HEK293 (cell line): ENCODE measurements around the gene MED16.

Experiments
- CTCF ChIA-PET: fragments of 350-600 bp; formaldehyde crosslinking; extraction: SDS; loops from one replicate; lab custom pipeline; 2021; ENCODE audit warnings: antibody characterized with exemption; lab: Yijun Ruan, JAX
- POLR2A ChIA-PET: fragments of 300-600 bp; formaldehyde crosslinking; extraction: SDS; loops from one replicate; lab custom pipeline; 2020; ENCODE audit warnings: antibody characterized with exemption, inconsistent platforms; lab: Yijun Ruan, JAX
- H3K27ac ChIP-seq: fragments of 200-500 bp; sonication (Bioruptor generic); 2 replicates; pipeline ENCODE4 v1.5.1; 2014; ENCODE audit warnings: low read depth, low read length, control low read depth, inconsistent platforms; ENCODE audit errors: extremely low read depth
- H3K36me3 ChIP-seq, 2 experiments: fragments of 200-500 bp in 1 of 2; sonication (Bioruptor generic) in 1 of 2; 1 replicate in 1 of 2; 2 replicates in 1 of 2; pipeline ENCODE4 v1.5.1; 2014 to 2017; ENCODE audit warnings: inconsistent platforms in 2 of 2, low read length in 2 of 2; ENCODE audit not compliant: control insufficient read depth in 2 of 2, insufficient read depth in 1 of 2
- H3K4me1 ChIP-seq: fragments of 200-500 bp; sonication (Bioruptor generic); 2 replicates; pipeline ENCODE4 v1.5.1; 2014; ENCODE audit warnings: mild to moderate bottlenecking, low read length, inconsistent platforms; ENCODE audit not compliant: control insufficient read depth, insufficient read depth
- H3K4me3 ChIP-seq: 2 replicates; pipeline ENCODE4 v1.5.1; 2011; ENCODE audit warnings: low read depth, mild to moderate bottlenecking, control low read depth, low read length, moderate library complexity
- H3K9me3 ChIP-seq: fragments of 200-500 bp; sonication (Bioruptor generic); 2 replicates; pipeline ENCODE4 v1.5.1; 2014; ENCODE audit warnings: low read depth, low read length, inconsistent platforms; ENCODE audit not compliant: control insufficient read depth, insufficient read depth
- GLIS1 ChIP-seq: fragments of 450-650 bp; formaldehyde crosslinking; IDR thresholded peaks from 2 replicates; pipeline ENCODE4 v1.5.1; 2016; ENCODE audit warnings: missing biosample characterization, missing genetic modification characterization
- KLF1 ChIP-seq: fragments of 450-650 bp; formaldehyde crosslinking; IDR thresholded peaks from 2 replicates; pipeline ENCODE4 v1.5.1; 2016; ENCODE audit warnings: missing biosample characterization, missing genetic modification characterization
- KLF10 ChIP-seq: fragments of 450-650 bp; IDR thresholded peaks from 2 replicates; pipeline ENCODE4 v1.5.1; 2018; ENCODE audit warnings: missing biosample characterization, mild to moderate bottlenecking, missing genetic modification characterization
- REPIN1 ChIP-seq: fragments of 450-650 bp; formaldehyde crosslinking; IDR thresholded peaks from 2 replicates; pipeline ENCODE4 v1.5.1; 2017; ENCODE audit warnings: missing biosample characterization, missing genetic modification characterization, low read depth
- YY2 ChIP-seq: fragments of 450-650 bp; formaldehyde crosslinking; IDR thresholded peaks from 2 replicates; pipeline ENCODE4 v1.5.1; 2016; ENCODE audit warnings: missing biosample characterization, missing genetic modification characterization
- ZBTB8A ChIP-seq: fragments of 450-650 bp; formaldehyde crosslinking; IDR thresholded peaks from 2 replicates; pipeline ENCODE4 v1.5.1; 2016; ENCODE audit warnings: missing biosample characterization, missing genetic modification characterization
- ZIC2 ChIP-seq: fragments of 450-650 bp; formaldehyde crosslinking; IDR thresholded peaks from 2 replicates; pipeline ENCODE4 v1.5.1; 2016; ENCODE audit warnings: missing biosample characterization, missing genetic modification characterization
- ZNF132 ChIP-seq: fragments of 450-650 bp; formaldehyde crosslinking; IDR thresholded peaks from 2 replicates; pipeline ENCODE4 v1.5.1; 2017; ENCODE audit warnings: missing biosample characterization, missing genetic modification characterization, borderline replicate concordance
- ZNF223 ChIP-seq: fragments of 450-650 bp; formaldehyde crosslinking; IDR thresholded peaks from 2 replicates; pipeline ENCODE4 v1.5.1; 2016; ENCODE audit warnings: missing biosample characterization, missing genetic modification characterization
- ZNF354C ChIP-seq: fragments of 450-650 bp; formaldehyde crosslinking; IDR thresholded peaks from 2 replicates; pipeline ENCODE4 v1.5.1; 2016; ENCODE audit warnings: missing biosample characterization, missing genetic modification characterization, low read depth, borderline replicate concordance
- ZNF596 ChIP-seq: fragments of 450-650 bp; IDR thresholded peaks from 2 replicates; pipeline ENCODE4 v1.5.0; 2018; ENCODE audit warnings: missing biosample characterization, mild to moderate bottlenecking, missing genetic modification characterization, moderate library complexity
- ZNF658 ChIP-seq: fragments of 450-650 bp; formaldehyde crosslinking; IDR thresholded peaks from 2 replicates; pipeline ENCODE4; 2016; ENCODE audit warnings: missing biosample characterization, missing genetic modification characterization
- ZNF776 ChIP-seq: fragments of 450-650 bp; formaldehyde crosslinking; IDR thresholded peaks from 2 replicates; pipeline ENCODE4 v1.5.0; 2017; ENCODE audit warnings: missing biosample characterization, missing genetic modification characterization, borderline replicate concordance
- ZNF830 ChIP-seq: fragments of 450-650 bp; IDR thresholded peaks from 2 replicates; pipeline ENCODE4 v1.5.0; 2018; ENCODE audit warnings: missing biosample characterization, missing genetic modification characterization, low read depth, mild to moderate bottlenecking, moderate library complexity
- ZXDB ChIP-seq: fragments of 450-650 bp; formaldehyde crosslinking; IDR thresholded peaks from 2 replicates; pipeline ENCODE4 v1.5.1; 2016; ENCODE audit warnings: missing biosample characterization, missing genetic modification characterization
- TF ChIP-seq, protein P1 (sequence below): fragments of 450-650 bp; formaldehyde crosslinking; IDR thresholded peaks from 2 replicates; pipeline ENCODE4 v1.5.1; 2016; ENCODE audit warnings: missing biosample characterization, missing genetic modification characterization
- TF ChIP-seq, protein P2 (sequence below): fragments of 450-650 bp; formaldehyde crosslinking; IDR thresholded peaks from 2 replicates; pipeline ENCODE4 v1.5.1; 2017; ENCODE audit warnings: missing biosample characterization, missing genetic modification characterization
- TF ChIP-seq, protein P3 (sequence below): fragments of 450-650 bp; formaldehyde crosslinking; IDR thresholded peaks from 2 replicates; pipeline ENCODE4 v1.5.1; 2016; ENCODE audit warnings: missing biosample characterization, missing genetic modification characterization

MED16 gene

DNA sequence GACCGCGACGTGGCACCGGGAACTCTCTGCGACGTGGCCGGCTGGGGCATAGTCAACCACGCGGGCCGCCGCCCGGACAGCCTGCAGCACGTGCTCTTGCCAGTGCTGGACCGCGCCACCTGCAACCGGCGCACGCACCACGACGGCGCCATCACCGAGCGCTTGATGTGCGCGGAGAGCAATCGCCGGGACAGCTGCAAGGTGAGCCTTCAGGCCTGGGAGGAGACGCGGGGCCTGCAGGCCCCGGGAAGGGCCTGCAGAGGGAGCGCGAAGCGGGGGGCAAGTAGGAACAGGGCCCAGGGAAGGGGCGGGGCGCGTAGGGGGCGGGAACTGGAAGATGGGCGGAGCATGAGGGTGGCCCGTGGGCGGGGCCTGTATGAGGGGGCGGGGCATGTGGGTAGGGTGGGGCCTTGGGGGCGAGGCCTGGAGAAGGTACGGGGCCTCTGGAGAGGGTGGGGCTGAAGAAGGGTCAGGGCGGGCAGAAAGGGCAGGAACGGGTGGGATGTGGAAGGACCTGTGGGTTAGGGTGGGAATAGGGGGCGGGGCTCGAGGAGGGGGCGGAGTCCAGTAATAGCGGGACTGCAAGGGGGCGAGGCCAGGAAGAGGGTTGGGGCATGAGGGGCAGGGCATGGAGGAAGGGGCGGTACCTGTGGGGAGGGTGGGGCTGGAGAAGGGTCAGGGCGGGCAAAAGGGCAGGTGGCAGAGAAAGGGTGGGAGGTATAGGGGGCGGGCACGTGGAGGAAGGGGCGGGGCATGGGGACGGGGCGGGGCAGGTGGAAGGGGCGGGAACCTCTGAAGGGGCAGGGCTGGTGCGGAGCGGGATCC lies 31.0 kb downstream of the MED16 start (continued):
- peak; percentile 17; the same call in 1 of the 2 replicates for TF ChIP-seq KLF10 (tag by site-specific recombination)

DNA sequence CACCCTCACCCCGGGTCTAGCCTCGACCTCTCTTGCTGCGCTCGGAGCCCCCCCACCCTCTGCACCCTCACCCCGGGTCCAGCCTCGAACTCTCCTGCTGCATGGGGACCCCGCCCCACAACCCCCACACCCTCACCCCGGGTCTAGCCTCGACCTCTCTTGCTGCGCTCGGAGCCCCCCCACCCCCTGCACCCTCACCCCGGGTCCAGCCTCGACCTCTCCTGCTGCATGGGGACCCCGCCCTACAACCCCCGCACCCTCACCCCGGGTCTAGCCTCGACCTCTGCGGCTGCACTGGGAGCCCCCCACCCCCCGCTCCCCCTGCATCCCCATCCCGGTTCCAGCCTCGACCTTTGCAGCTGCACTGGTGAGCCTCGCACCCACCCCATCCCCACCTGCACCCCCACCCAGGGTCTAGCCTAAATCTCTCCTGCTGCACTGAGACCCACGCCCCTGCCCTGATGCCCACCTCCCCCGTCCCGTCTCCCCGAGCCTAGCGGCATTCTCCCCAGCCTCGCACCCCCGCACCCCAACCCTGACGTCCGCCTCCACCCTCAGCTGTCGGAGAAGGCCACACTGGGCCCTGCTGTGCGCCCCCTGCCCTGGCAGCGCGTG lies 31.7 kb downstream of the MED16 start:
- Histone ChIP-seq H3K4me3 (no peak overlapping the region), H3K27ac (no peak overlapping the region), H3K36me3 (no peaks in the 10 kb centered on the region), H3K4me1 (no peaks in the 10 kb centered on the region), H3K9me3 (no peaks in the 10 kb centered on the region)
- no peak for TF ChIP-seq ZNF223 (tag by site-specific recombination)
- TF ChIP-seq KLF1: no peak
- TF ChIP-seq, protein P1, sequence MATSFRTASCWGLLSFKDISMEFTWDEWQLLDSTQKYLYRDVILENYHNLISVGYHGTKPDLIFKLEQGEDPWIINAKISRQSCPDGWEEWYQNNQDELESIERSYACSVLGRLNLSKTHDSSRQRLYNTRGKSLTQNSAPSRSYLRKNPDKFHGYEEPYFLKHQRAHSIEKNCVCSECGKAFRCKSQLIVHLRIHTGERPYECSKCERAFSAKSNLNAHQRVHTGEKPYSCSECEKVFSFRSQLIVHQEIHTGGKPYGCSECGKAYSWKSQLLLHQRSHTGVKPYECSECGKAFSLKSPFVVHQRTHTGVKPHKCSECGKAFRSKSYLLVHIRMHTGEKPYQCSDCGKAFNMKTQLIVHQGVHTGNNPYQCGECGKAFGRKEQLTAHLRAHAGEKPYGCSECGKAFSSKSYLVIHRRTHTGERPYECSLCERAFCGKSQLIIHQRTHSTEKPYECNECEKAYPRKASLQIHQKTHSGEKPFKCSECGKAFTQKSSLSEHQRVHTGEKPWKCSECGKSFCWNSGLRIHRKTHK (tag by site-specific recombination): no peak
- TF ChIP-seq YY2: no peak
- TF ChIP-seq ZNF354C (tag by site-specific recombination): no peak
- no peak for TF ChIP-seq ZNF132 (tag by site-specific recombination)
- TF ChIP-seq, protein P2, sequence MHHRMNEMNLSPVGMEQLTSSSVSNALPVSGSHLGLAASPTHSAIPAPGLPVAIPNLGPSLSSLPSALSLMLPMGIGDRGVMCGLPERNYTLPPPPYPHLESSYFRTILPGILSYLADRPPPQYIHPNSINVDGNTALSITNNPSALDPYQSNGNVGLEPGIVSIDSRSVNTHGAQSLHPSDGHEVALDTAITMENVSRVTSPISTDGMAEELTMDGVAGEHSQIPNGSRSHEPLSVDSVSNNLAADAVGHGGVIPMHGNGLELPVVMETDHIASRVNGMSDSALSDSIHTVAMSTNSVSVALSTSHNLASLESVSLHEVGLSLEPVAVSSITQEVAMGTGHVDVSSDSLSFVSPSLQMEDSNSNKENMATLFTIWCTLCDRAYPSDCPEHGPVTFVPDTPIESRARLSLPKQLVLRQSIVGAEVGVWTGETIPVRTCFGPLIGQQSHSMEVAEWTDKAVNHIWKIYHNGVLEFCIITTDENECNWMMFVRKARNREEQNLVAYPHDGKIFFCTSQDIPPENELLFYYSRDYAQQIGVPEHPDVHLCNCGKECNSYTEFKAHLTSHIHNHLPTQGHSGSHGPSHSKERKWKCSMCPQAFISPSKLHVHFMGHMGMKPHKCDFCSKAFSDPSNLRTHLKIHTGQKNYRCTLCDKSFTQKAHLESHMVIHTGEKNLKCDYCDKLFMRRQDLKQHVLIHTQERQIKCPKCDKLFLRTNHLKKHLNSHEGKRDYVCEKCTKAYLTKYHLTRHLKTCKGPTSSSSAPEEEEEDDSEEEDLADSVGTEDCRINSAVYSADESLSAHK (tag by site-specific recombination): no peak
- no peak for TF ChIP-seq ZNF596 (tag by site-specific recombination)
- POLR2A ChIA-PET: interaction anchor here (0.7 kb wide), 2 partner anchors 17 to 53 kb away, joined by 3 to 8 read pairs; no protein-coding TSS in a partner anchor
- CTCF ChIA-PET: interaction anchor here (0.6 kb wide), 1 partner anchor 10 kb away, joined by 3 read pairs; no protein-coding TSS in a partner anchor

DNA sequence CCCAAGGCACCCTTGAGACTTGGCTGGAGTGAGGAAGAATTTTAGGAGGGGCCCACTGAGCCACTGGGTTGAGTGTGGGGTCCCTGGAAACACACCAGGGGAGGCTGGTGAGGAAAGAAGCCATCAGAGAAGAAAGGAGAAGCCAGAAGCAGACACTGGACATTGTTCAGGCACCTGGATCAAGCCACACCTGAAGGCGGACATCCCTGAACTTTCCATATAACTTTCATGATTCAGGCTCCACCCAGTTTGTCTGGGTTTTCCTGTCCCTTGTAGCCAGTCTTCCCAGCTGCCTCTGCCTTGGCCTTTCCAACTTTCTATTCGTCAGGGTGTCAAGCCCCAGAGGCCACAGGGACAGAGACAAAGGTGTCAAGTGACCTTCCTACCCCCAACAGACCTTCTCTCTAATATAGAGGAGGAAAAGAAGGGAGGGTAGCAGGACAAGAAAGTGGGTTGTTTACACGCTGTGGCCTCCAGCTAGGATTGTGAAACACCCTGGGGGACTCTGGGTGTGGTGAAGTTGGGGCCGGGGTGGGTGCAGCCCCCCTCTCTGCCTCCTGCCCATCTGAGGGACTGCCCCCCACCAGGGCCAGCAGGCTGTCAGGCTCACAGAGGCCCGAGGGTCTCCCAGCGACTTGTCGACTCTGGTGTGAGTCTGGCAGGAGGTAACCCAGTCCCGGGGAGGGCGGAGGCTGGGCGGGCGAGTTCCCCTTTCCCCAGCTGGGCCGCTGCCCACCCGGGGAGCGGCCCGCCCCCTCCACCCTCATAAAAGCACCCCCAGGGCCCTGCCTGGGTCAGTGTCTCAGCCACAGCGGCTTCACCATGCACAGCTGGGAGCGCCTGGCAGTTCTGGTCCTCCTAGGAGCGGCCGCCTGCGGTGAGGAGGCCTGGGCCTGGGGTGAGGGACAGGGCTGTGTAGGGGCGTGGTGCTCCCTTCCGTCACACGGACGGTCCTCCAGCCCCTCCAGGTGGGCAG lies 33.8 kb downstream of the MED16 start, which contains the start of gene CFD:
Gene CFD, plus strand, starts transcription at position 797 of the 976 bp plus-strand sequence. Its CDS starts 26 bp downstream, at position 823.
- Histone ChIP-seq H3K4me1 (no peaks in the 10 kb centered on the region), H3K4me3 (peak within 1 kb of the TSS; percentile 48)
- CTCF ChIA-PET: interaction anchor here (1.7 to 3.0 kb wide), 2 partner anchors 57 to 89 kb away, joined by 4 to 21 read pairs; no protein-coding TSS in a partner anchor
- TF ChIP-seq ZNF658 (tag by site-specific recombination): no peak
- peak; percentile 93 for TF ChIP-seq ZIC2 (tag by site-specific recombination)
- TF ChIP-seq KLF1: peak; percentile 92
- no peak for TF ChIP-seq ZNF830 (tag by site-specific recombination)
- no peak for TF ChIP-seq ZXDB (tag by site-specific recombination)
- no peak for TF ChIP-seq ZNF776 (tag by site-specific recombination)
- TF ChIP-seq REPIN1 (tag by site-specific recombination): no peak
- TF ChIP-seq ZBTB8A (tag by site-specific recombination): no peak
- TF ChIP-seq GLIS1 (tag by site-specific recombination): peak; percentile 97
- TF ChIP-seq, protein P3, sequence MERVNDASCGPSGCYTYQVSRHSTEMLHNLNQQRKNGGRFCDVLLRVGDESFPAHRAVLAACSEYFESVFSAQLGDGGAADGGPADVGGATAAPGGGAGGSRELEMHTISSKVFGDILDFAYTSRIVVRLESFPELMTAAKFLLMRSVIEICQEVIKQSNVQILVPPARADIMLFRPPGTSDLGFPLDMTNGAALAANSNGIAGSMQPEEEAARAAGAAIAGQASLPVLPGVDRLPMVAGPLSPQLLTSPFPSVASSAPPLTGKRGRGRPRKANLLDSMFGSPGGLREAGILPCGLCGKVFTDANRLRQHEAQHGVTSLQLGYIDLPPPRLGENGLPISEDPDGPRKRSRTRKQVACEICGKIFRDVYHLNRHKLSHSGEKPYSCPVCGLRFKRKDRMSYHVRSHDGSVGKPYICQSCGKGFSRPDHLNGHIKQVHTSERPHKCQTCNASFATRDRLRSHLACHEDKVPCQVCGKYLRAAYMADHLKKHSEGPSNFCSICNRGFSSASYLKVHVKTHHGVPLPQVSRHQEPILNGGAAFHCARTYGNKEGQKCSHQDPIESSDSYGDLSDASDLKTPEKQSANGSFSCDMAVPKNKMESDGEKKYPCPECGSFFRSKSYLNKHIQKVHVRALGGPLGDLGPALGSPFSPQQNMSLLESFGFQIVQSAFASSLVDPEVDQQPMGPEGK (tag by site-specific recombination): no peak
- TF ChIP-seq, all 188 proteins: peak for 3
- no peaks in the 10 kb centered on the region for H3K9me3 ChIP-seq
- POLR2A ChIA-PET: interaction anchor here (0.6 to 1.0 kb wide), 2 partner anchors 64 to 401 kb away, joined by 3 to 4 read pairs; no protein-coding TSS in a partner anchor
- peak within 1 kb of the TSS; percentile 31; the same call in 1 of the 2 replicates for H3K27ac ChIP-seq
- H3K36me3 ChIP-seq: no peaks in the 10 kb centered on the region
